CD14-positive monocyte (primary cell): Measurements from ENCODE around the gene AGPAT3. TPM values are rescaled to one million over a fixed set of nuclear protein-coding genes. Genes with fewer than 3 reads are reported as not detected.

Source experiments
- DNase-seq, 3 donors: peaks; one replicate each; pipeline ENCODE4 v3.0.0-alpha.2; 2011 to 2022
- H2AFZ ChIP-seq: 2 replicates; pipeline ENCODE4 v1.6.0; 2012; ENCODE audit warnings: mild to moderate bottlenecking, low read depth, low read length, inconsistent platforms; ENCODE audit not compliant: insufficient read depth, poor library complexity, severe bottlenecking
- H3K27ac ChIP-seq, 2 donors: 1 replicate in 1 of 2; 2 replicates in 1 of 2; pipeline ENCODE4 v1.5.1; 2012 to 2013; ENCODE audit warnings: low read length in 2 of 2, control low read depth in 1 of 2, inconsistent platforms in 1 of 2, low read depth in 1 of 2, mild to moderate bottlenecking in 1 of 2
- H3K27me3 ChIP-seq, 2 donors: one replicate each; pipeline versions ENCODE4 v1.6.0 to v1.6.1; 2011 to 2013; ENCODE audit warnings: low read length in 2 of 2; ENCODE audit not compliant: control insufficient read depth in 2 of 2, insufficient read depth in 2 of 2
- H3K36me3 ChIP-seq, 2 donors: replicated peaks in 1 of 2; 1 replicate in 1 of 2; 2 replicates in 1 of 2; pipeline versions ENCODE4 v1.5.1 to v1.6.1; 2012 to 2013; ENCODE audit warnings: low read length in 2 of 2, control low read depth in 1 of 2, inconsistent platforms in 1 of 2, mild to moderate bottlenecking in 1 of 2; ENCODE audit not compliant: insufficient read depth in 2 of 2, control insufficient read depth in 1 of 2
- H3K4me1 ChIP-seq, 2 donors: 1 replicate in 1 of 2; 2 replicates in 1 of 2; pipeline versions ENCODE4 v1.5.1 to v1.6.1; 2012 to 2013; ENCODE audit warnings: low read length in 2 of 2, control low read depth in 1 of 2, inconsistent platforms in 1 of 2, mild to moderate bottlenecking in 1 of 2, moderate library complexity in 1 of 2; ENCODE audit not compliant: insufficient read depth in 2 of 2, control insufficient read depth in 1 of 2
- H3K4me2 ChIP-seq: replicated peaks from 2 replicates; pipeline ENCODE3; 2012; ENCODE audit warnings: low read length, moderate library complexity, mild to moderate bottlenecking; ENCODE audit not compliant: poor library complexity, severe bottlenecking; ENCODE audit errors: extremely low read depth
- H3K4me3 ChIP-seq, 3 experiments: fragments of 200-600 bp in 1 of 3; sonication (generic) in 1 of 3; replicated peaks in 1 of 3; 1 replicate in 2 of 3; 2 replicates in 1 of 3; pipeline ENCODE4 v1.5.1; 2011 to 2013; ENCODE audit warnings: low read length in 3 of 3, mild to moderate bottlenecking in 3 of 3, control low read depth in 2 of 3, low read depth in 2 of 3, inconsistent platforms in 1 of 3, moderate library complexity in 1 of 3
- H3K79me2 ChIP-seq: 2 replicates; pipeline ENCODE4 v1.6.0; 2012; ENCODE audit warnings: mild to moderate bottlenecking, control low read depth, inconsistent platforms, low read length, moderate library complexity; ENCODE audit not compliant: insufficient read depth
- H3K9ac ChIP-seq: 2 replicates; pipeline ENCODE4 v1.6.0; 2017; ENCODE audit warnings: low read length, mild to moderate bottlenecking; ENCODE audit not compliant: insufficient read depth, poor library complexity, severe bottlenecking
- H3K9me3 ChIP-seq, 2 donors: replicated peaks in 1 of 2; 1 replicate in 1 of 2; 2 replicates in 1 of 2; pipeline versions ENCODE4 v1.5.1 to v1.6.1; 2012 to 2013; ENCODE audit warnings: low read length in 2 of 2, control low read depth in 1 of 2; ENCODE audit not compliant: control insufficient read depth in 1 of 2, insufficient read depth in 1 of 2
- H4K20me1 ChIP-seq: 2 replicates; pipeline ENCODE4 v1.6.0; 2012; ENCODE audit warnings: mild to moderate bottlenecking, low read length, control low read depth, moderate library complexity; ENCODE audit not compliant: insufficient read depth
- H3K27ac Mint-ChIP-seq, 7 donors: one replicate each; pipeline ENCODE4 v1.8.0; 2020; ENCODE audit warnings: mild to moderate bottlenecking in 7 of 7, mixed read lengths in 7 of 7, moderate library complexity in 6 of 7, inconsistent platforms in 2 of 7
- H3K27me3 Mint-ChIP-seq, 3 donors: one replicate each; pipeline ENCODE4 v1.8.0; 2021 to 2022; ENCODE audit warnings: low read depth in 3 of 3, mild to moderate bottlenecking in 3 of 3, mixed read lengths in 3 of 3, moderate library complexity in 3 of 3, inconsistent platforms in 1 of 3
- H3K36me3 Mint-ChIP-seq, 2 donors: one replicate each; pipeline ENCODE4 v1.8.0; 2020; ENCODE audit warnings: mixed read lengths in 2 of 2, inconsistent platforms in 1 of 2, mild to moderate bottlenecking in 1 of 2
- H3K4me1 Mint-ChIP-seq: one replicate; pipeline ENCODE4 v1.8.0; 2020; ENCODE audit warnings: mild to moderate bottlenecking, mixed read lengths
- H3K4me3 Mint-ChIP-seq, 2 donors: one replicate each; pipeline ENCODE4 v1.8.0; 2020; ENCODE audit warnings: mild to moderate bottlenecking in 2 of 2, mixed read lengths in 2 of 2, moderate library complexity in 1 of 2
- H3K9me3 Mint-ChIP-seq, 7 donors: one replicate each; pipeline ENCODE4 v1.8.0; 2020 to 2022; ENCODE audit warnings: mixed read lengths in 7 of 7, mild to moderate bottlenecking in 6 of 7, moderate library complexity in 6 of 7, inconsistent platforms in 2 of 7
- CTCF ChIP-seq: fragments of 200-600 bp; IDR thresholded peaks from one replicate; pipeline ENCODE4 v1.8.0; 2022; ENCODE audit warnings: antibody characterized with exemption, mild to moderate bottlenecking
- WGBS: methylation state at CpG from one replicate; pipeline ENCODE4 v1.1.5; 2013; ENCODE audit warnings: missing lambda C conversion rate; ENCODE audit not compliant: insufficient coverage; 5-methylcytosine and 5-hydroxymethylcytosine counted together
- intact Hi-C, 2 donors: fragments of 100-400 bp; cut with micrococcal nuclease; formaldehyde crosslinking; loops; one replicate each; pipeline versions ENCODE4 v1.15.0 to v1.15.1; 2023
- polyA plus RNA-seq, 3 donors: library from polyadenylated mRNA; depleted of rRNA in 1 of 3; unstranded in 2 of 3; stranded (reverse) in 1 of 3; fragments of 300-500 nt in 2 of 3; fragments of >200 nt in 1 of 3; fragmentation: Illumina TruSeq in 2 of 3; gene quantifications; 1 replicate in 2 of 3; 2 replicates in 1 of 3; pipeline ENCODE4 v1.2.3, GENCODE V29; 2012 to 2021

Gene AGPAT3
- polyA plus RNA-seq, 3 donors, result 24.9 to 49.3 (median 26.2) TPM

GRCh38 chr21:43973634-43973955, 108.6 kb downstream of the AGPAT3 start:
- H3K27me3 Mint-ChIP-seq, result no peaks in the 10 kb centered on the region
- H3K9ac ChIP-seq, result no peak overlapping the region
- H3K4me3 ChIP-seq, result no peak overlapping the region
- H3K27ac ChIP-seq, result no peak overlapping the region
- H3K27ac Mint-ChIP-seq, result peak overlapping the region in 1 of 7 donors; percentile 60
- peaks cover 7% of the 10 kb centered on the region for H3K4me1 Mint-ChIP-seq
- H3K4me1 ChIP-seq, result no peaks in the 10 kb centered on the region
- peaks cover 75% of the 10 kb centered on the region for H4K20me1 ChIP-seq
- 89% methylated on average over 10 of the region's 12 CpGs for WGBS
- no peak overlapping the region for H2AFZ ChIP-seq
- no peaks in the 10 kb centered on the region for H3K27me3 ChIP-seq
- H3K36me3 Mint-ChIP-seq, result peaks cover 69 to 70% of the 10 kb centered on the region in 2 donors
- no peaks in the 10 kb centered on the region for H3K9me3 ChIP-seq
- H3K9me3 Mint-ChIP-seq, result no peaks in the 10 kb centered on the region
- TF ChIP-seq CTCF, result no peak
- peaks cover 64 to 76% of the 10 kb centered on the region in 2 donors for H3K36me3 ChIP-seq
- DNase-seq, result no peak
- no peak overlapping the region for H3K4me2 ChIP-seq
- no peaks in the 10 kb centered on the region for H3K79me2 ChIP-seq
- intact Hi-C loops, result no loop called here
- no peak overlapping the region for H3K4me3 Mint-ChIP-seq

- Histone ChIP-seq H4K20me1 (peaks cover 63% of the 10 kb centered on the region), H2AFZ (no peak overlapping the region), H3K9ac (no peak overlapping the region), H3K36me3 (peaks cover 58 to 76% of the 10 kb centered on the region in 2 donors), H3K4me3 (no peak overlapping the region), H3K9me3 (no peaks in the 10 kb centered on the region), H3K27ac (peak overlapping the region in 1 of 2 donors; percentile 39), H3K79me2 (no peaks in the 10 kb centered on the region), H3K27me3 (no peaks in the 10 kb centered on the region), H3K4me2 (no peak overlapping the region), H3K4me1 (no peaks in the 10 kb centered on the region)
- Mint-ChIP-seq H3K27me3 (no peaks in the 10 kb centered on the region), H3K36me3 (peaks cover 69% of the 10 kb centered on the region in 2 donors), H3K4me3 (no peak overlapping the region), H3K4me1 (peaks cover 7% of the 10 kb centered on the region), H3K9me3 (no peaks in the 10 kb centered on the region), H3K27ac (peak overlapping the region; percentile 4 to 78 (median 36))
- WGBS, result 86% methylated on average over 16 of the region's 16 CpGs
- no peak for TF ChIP-seq CTCF
- intact Hi-C loops, result no loop called here
- DNase-seq, result no peak
Measured at GRCh38 chr21:43974791-43975468, 109.9 kb downstream of the AGPAT3 start.
